ENCODE results near the gene BCAS1.

GRCh38 chr20:54110041-54110440 lies 39.6 kb upstream of the BCAS1 start:
- TF ChIP-seq CTCF (IDR thresholded peaks at IDR 0.05): no peak
- no peak for TF ChIP-seq POLR2A (IDR thresholded peaks at IDR 0.05)

Data from right lobe of liver (tissue), 4 donors.